Kidney glomerular epithelial cell (primary cell): ENCODE results near the gene BCL3.
A peak's percentile ranks its signal among the peaks of the same experiment; 100 is the strongest.
"Not testable (repeated sequence)": the region's sequence is repeated elsewhere in the genome, so short reads cannot be mapped to it uniquely, and the experiment has no call there.

Experiments
- DNase-seq: peaks from one replicate; lab custom pipeline; 2025; lab: John Stamatoyannopoulos, UW

BCL3 gene

GRCh38 chr19:44721369-44721768 is 27.1 kb upstream of the BCL3 start:
- not testable (repeated sequence) for DNase-seq

GRCh38 chr19:44722131-44723121 is 26.1 kb upstream of the BCL3 start:
- DNase-seq: no peak

GRCh38 chr19:44723299-44723951 is 25.1 kb upstream of the BCL3 start:
- DNase-seq: no peak

- peak; percentile 61 for DNase-seq
Measured at GRCh38 chr19:44723952-44724319, 24.6 kb upstream of the BCL3 start.

GRCh38 chr19:44725251-44725650 is 23.3 kb upstream of the BCL3 start:
- DNase-seq: no peak

- no peak for DNase-seq
Measured at GRCh38 chr19:44725684-44726083, 22.8 kb upstream of the BCL3 start.

- no peak for DNase-seq
Measured at GRCh38 chr19:44726465-44726864, 22.0 kb upstream of the BCL3 start.

GRCh38 chr19:44728178-44728577 is 20.3 kb upstream of the BCL3 start:
- no peak for DNase-seq

GRCh38 chr19:44729516-44730033 is 18.9 kb upstream of the BCL3 start:
- DNase-seq: no peak

GRCh38 chr19:44731081-44731480 is 17.4 kb upstream of the BCL3 start:
- DNase-seq: no peak

- no peak for DNase-seq
Measured at GRCh38 chr19:44731622-44732021, 16.9 kb upstream of the BCL3 start.

GRCh38 chr19:44732235-44733014 is 16.1 kb upstream of the BCL3 start:
- no peak for DNase-seq

- no peak for DNase-seq
Measured at GRCh38 chr19:44734357-44734756, 14.2 kb upstream of the BCL3 start.

- no peak for DNase-seq
Measured at GRCh38 chr19:44735011-44735410, 13.5 kb upstream of the BCL3 start.

GRCh38 chr19:44737238-44738071 is 11.1 kb upstream of the BCL3 start:
- DNase-seq: no peak

GRCh38 chr19:44738136-44738535 is 10.4 kb upstream of the BCL3 start:
- no peak for DNase-seq

- DNase-seq: no peak
Measured at GRCh38 chr19:44738603-44739558, 9.6 kb upstream of the BCL3 start.

GRCh38 chr19:44740351-44740824 is 8.1 kb upstream of the BCL3 start:
- no peak for DNase-seq

GRCh38 chr19:44741258-44741731 is 7.2 kb upstream of the BCL3 start:
- DNase-seq: no peak

GRCh38 chr19:44741841-44742329 is 6.6 kb upstream of the BCL3 start:
- DNase-seq: peak; percentile 95
